Left lung (tissue), 10 donors: Measurements from ENCODE around the gene BANK1. TPM values are rescaled to one million over a fixed set of nuclear protein-coding genes. Genes with fewer than 3 reads are reported as not detected.
A peak's percentile ranks its signal among the peaks of the same experiment; 100 is the strongest.

Source experiments
- ATAC-seq: fragments of 200-7000 bp; cut with Tn5 transposase; one replicate; pipeline ENCODE4 v1.9.1; 2020; ENCODE audit warnings: moderate library complexity
- DNase-seq, 4 donors: peaks; one replicate each; pipeline ENCODE4 v3.0.0-alpha.2; 2013 to 2020
- H3K27ac ChIP-seq, 2 donors: fragments of 200-600 bp; sonication (generic) in 1 of 2; one replicate each; pipeline versions ENCODE4 v1.5.0 to v1.8.0; 2020 to 2021
- H3K27me3 ChIP-seq, 2 donors: fragments of 200-600 bp; sonication (generic) in 1 of 2; one replicate each; pipeline versions ENCODE4 v1.5.0 to v1.8.0; 2020 to 2021
- H3K36me3 ChIP-seq, 2 donors: fragments of 200-600 bp; sonication (generic) in 1 of 2; one replicate each; pipeline versions ENCODE4 v1.5.0 to v1.8.0; 2020 to 2021
- H3K4me1 ChIP-seq, 2 donors: fragments of 200-600 bp; one replicate each; pipeline ENCODE4 v1.8.0; 2021
- H3K4me3 ChIP-seq, 2 donors: fragments of 200-600 bp; sonication (generic) in 1 of 2; one replicate each; pipeline versions ENCODE4 v1.5.0 to v1.8.0; 2020 to 2021; ENCODE audit warnings: mild to moderate bottlenecking in 1 of 2
- H3K9me3 ChIP-seq, 2 donors: fragments of 200-600 bp; sonication (generic) in 1 of 2; one replicate each; pipeline versions ENCODE4 v1.5.0 to v1.8.0; 2020 to 2021
- intact Hi-C, 2 donors: fragments of 100-400 bp; cut with DNase I; formaldehyde crosslinking; loops; one replicate each; pipeline versions ENCODE4 v1.11.2 to v1.14.2; 2022
- polyA plus RNA-seq, 6 donors: library from polyadenylated mRNA; unstranded; fragments of 120-200 nt; gene quantifications; one replicate each; pipeline ENCODE4 v1.2.1, GENCODE V29; 2013; ENCODE audit not compliant: insufficient read length in 6 of 6
- total RNA-seq, 2 donors: library from RNA; stranded (reverse); fragmentation: NEBNext Ultra II Directional; extraction: Animal tissue kit (Norgen Biotek cat#: 25700); gene quantifications; one replicate each; pipeline ENCODE4 v1.2.1, GENCODE V29; 2021
- TF ChIP-seq, protein P1 (sequence below), 2 donors: fragments of 200-600 bp; sonication (generic) in 1 of 2; IDR thresholded peaks; one replicate each; pipeline versions ENCODE4 v1.5.0 to v1.8.0; 2021; ENCODE audit warnings: antibody characterized with exemption in 2 of 2
- donor health status: DM: no; HTN: yes; CAD: no.
- donor health status: DM: no; HTN: no; CAD: no.

The BANK1 gene
- total and polyA plus RNA-seq, 8 donors = 1.7 to 11.1 (median 2.4) TPM

- Histone ChIP-seq H3K9me3 (no peaks in the 10 kb centered on the region), H3K4me1 (no peaks in the 10 kb centered on the region), H3K36me3 (no peaks in the 10 kb centered on the region), H3K4me3 (no peak overlapping the region), H3K27me3 (no peaks in the 10 kb centered on the region), H3K27ac (no peak overlapping the region)
- DNase-seq (no peak), ATAC-seq (no peak)
- intact Hi-C loops = no loop called here
- TF ChIP-seq, protein P1, sequence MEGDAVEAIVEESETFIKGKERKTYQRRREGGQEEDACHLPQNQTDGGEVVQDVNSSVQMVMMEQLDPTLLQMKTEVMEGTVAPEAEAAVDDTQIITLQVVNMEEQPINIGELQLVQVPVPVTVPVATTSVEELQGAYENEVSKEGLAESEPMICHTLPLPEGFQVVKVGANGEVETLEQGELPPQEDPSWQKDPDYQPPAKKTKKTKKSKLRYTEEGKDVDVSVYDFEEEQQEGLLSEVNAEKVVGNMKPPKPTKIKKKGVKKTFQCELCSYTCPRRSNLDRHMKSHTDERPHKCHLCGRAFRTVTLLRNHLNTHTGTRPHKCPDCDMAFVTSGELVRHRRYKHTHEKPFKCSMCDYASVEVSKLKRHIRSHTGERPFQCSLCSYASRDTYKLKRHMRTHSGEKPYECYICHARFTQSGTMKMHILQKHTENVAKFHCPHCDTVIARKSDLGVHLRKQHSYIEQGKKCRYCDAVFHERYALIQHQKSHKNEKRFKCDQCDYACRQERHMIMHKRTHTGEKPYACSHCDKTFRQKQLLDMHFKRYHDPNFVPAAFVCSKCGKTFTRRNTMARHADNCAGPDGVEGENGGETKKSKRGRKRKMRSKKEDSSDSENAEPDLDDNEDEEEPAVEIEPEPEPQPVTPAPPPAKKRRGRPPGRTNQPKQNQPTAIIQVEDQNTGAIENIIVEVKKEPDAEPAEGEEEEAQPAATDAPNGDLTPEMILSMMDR (IDR thresholded peaks at IDR 0.05) = no peak
These were observed 240.9 kb downstream of the BANK1 start for GRCh38 chr4:102031406-102031805.

DNA sequence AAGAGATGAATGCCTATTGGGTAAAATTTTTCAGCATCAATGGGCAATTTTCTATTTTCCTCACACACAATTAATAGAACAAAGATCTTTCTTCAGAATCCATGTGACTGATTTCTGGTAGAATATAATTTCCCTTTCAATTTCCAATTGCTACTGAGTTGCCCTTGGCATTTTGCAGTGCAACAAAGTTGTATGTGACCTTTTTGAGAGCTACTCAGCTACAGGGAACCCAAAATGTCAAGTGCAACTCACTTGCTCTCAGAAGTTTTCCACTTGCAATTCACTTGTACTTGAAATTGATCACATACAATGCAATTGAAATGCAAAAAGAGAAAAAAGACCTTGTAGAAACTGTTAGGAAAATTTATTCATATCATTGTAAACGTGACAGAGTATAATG lies 245.5 kb downstream of the BANK1 start:
- Histone ChIP-seq H3K36me3 (no peaks in the 10 kb centered on the region), H3K9me3 (no peaks in the 10 kb centered on the region), H3K4me3 (no peak overlapping the region), H3K27ac (no peak overlapping the region), H3K4me1 (peaks cover 0 to 5% of the 10 kb centered on the region in 2 donors), H3K27me3 (no peaks in the 10 kb centered on the region)
- ATAC-seq = peak; percentile 63
- DNase-seq = no peak
- TF ChIP-seq, protein P1 (IDR thresholded peaks at IDR 0.05) = no peak
- intact Hi-C loops = no loop called here

GRCh38 chr4:102036619-102037376 lies 246.3 kb downstream of the BANK1 start:
- no peaks in the 10 kb centered on the region for H3K27me3 ChIP-seq
- DNase-seq (no peak), ATAC-seq (peak; percentile 16)
- intact Hi-C loops = no loop called here
- no peak overlapping the region for H3K27ac ChIP-seq
- H3K4me3 ChIP-seq = no peak overlapping the region
- H3K9me3 ChIP-seq = no peaks in the 10 kb centered on the region
- no peaks in the 10 kb centered on the region for H3K36me3 ChIP-seq
- TF ChIP-seq, protein P1 (IDR thresholded peaks at IDR 0.05) = no peak
- H3K4me1 ChIP-seq = peaks cover 0 to 5% of the 10 kb centered on the region in 2 donors

DNA sequence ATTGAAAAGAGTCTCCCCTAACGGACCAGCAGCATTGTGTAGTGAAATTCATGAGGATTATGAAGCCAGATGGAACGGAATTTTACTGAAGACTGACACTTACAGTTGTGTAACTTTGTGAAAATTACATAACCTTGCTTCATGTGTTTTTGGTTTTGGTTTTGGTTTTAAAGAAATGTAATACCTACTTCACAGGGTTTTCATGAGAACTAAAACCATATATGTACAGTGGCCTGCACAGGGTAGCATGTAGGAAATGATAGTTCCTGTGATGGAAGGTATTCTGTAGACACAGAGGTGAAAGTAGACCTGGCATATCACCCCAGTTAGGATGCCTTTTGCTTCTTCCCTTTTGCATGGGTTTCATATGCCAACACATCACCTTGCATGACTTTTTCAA lies 247.0 kb downstream of the BANK1 start:
- no peaks in the 10 kb centered on the region for H3K27me3 ChIP-seq
- H3K27ac ChIP-seq = no peak overlapping the region
- H3K4me3 ChIP-seq = no peak overlapping the region
- H3K4me1 ChIP-seq = peaks cover 0 to 5% of the 10 kb centered on the region in 2 donors
- TF ChIP-seq, protein P1 (IDR thresholded peaks at IDR 0.05) = no peak
- ATAC-seq (peak; percentile 52), DNase-seq (no peak)
- intact Hi-C loops = no loop called here
- H3K36me3 ChIP-seq = no peaks in the 10 kb centered on the region
- no peaks in the 10 kb centered on the region for H3K9me3 ChIP-seq

- Histone ChIP-seq H3K27me3 (no peaks in the 10 kb centered on the region), H3K27ac (no peak overlapping the region), H3K4me1 (no peaks in the 10 kb centered on the region), H3K4me3 (no peak overlapping the region), H3K36me3 (no peaks in the 10 kb centered on the region), H3K9me3 (no peaks in the 10 kb centered on the region)
- intact Hi-C loops = no loop called here
- TF ChIP-seq, protein P1 (IDR thresholded peaks at IDR 0.05) = no peak
- DNase-seq = no peak
- no peak for ATAC-seq
These were observed 252.6 kb downstream of the BANK1 start for GRCh38 chr4:102042871-102043802.
